Ishikawa (cell line): ENCODE measurements around the gene PAM16.
A peak's percentile ranks its signal among the peaks of the same experiment; 100 is the strongest.

Experiments used
- CEBPB ChIP-seq: IDR thresholded peaks from 2 replicates; pipeline ENCODE4 v1.6.1; 2012
- CREB1 ChIP-seq: IDR thresholded peaks from 2 replicates; pipeline ENCODE4 v1.6.1; 2012; ENCODE audit warnings: low read depth
- EGR1 ChIP-seq: IDR thresholded peaks from 2 replicates; pipeline ENCODE4 v1.6.1; 2012
- EP300 ChIP-seq: IDR thresholded peaks from 2 replicates; pipeline ENCODE4 v1.6.1; 2012; ENCODE audit warnings: borderline replicate concordance
- FOXM1 ChIP-seq: IDR thresholded peaks from 2 replicates; pipeline ENCODE4 v1.6.1; 2012; ENCODE audit warnings: low read depth, borderline replicate concordance
- NFIC ChIP-seq: IDR thresholded peaks from 2 replicates; pipeline ENCODE4 v1.6.1; 2012
- RAD21 ChIP-seq: IDR thresholded peaks from 2 replicates; pipeline ENCODE4 v1.6.1; 2012; ENCODE audit warnings: low read depth
- TAF1 ChIP-seq: IDR thresholded peaks from 2 replicates; pipeline ENCODE4 v1.6.1; 2012; ENCODE audit warnings: low read depth, mild to moderate bottlenecking
- TCF12 ChIP-seq: IDR thresholded peaks from 2 replicates; pipeline ENCODE4 v1.6.1; 2012; ENCODE audit warnings: low read depth
- TEAD4 ChIP-seq: IDR thresholded peaks from 2 replicates; pipeline ENCODE4 v1.6.1; 2012
- YY1 ChIP-seq: IDR thresholded peaks from 2 replicates; pipeline ENCODE4 v1.6.1; 2012; ENCODE audit warnings: low read depth
- ZBTB7A ChIP-seq: IDR thresholded peaks from 2 replicates; pipeline ENCODE4 v1.6.1; 2012; ENCODE audit warnings: low read depth
- TF ChIP-seq, protein P1 (sequence below): IDR thresholded peaks from 2 replicates; pipeline ENCODE4 v1.6.1; 2012
- TF ChIP-seq, protein P2 (sequence below): IDR thresholded peaks from 2 replicates; pipeline ENCODE4 v1.6.1; 2012
- TF ChIP-seq, protein P3 (sequence below): IDR thresholded peaks from 2 replicates; pipeline ENCODE4 v1.6.1; 2012; ENCODE audit warnings: low read depth, mild to moderate bottlenecking

Gene PAM16

DNA sequence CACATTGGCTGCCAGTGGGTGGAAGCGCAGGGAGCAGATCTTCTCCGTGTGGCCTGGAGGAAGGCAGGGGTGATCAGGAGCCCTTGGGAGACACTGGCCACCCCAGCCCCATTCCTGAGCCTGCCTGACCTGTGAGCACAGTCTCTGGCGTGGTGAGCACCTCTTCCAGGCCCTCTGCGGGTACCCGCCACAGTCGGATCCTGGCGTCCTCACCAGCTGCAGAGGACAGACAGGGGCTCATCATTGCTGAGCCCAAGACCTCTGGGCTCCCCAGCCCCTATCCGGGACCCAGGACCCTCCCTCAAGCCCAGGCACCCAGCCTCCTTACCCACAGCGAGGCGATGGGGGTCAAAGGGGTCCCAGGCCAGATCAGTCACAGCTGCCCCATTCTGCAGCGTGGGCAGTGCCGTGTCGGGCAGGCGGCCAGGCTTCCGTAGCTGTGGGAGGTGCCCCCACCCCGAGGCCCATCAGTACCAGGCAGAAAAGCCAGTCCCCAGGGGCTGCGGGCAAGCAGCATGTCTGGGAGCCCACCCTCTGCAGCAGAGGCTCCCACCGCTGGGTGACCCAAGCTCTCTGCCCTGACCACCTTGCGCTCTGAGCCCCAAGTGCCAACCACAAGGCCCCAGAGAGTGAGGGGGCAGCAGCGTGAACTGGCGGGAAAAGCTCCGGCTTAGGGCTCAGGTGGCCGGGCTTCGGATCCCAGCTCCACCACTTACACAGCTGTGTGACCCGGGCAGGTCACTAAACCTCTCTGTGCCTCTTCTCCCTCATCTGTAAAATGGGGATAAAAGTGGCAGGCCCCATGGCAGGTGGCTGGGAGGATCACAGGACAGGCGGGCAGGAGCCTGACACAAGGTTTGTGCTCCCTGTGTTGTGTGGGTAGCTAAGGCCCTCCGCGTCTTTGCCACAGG is 10.2 kb upstream of the PAM16 start:
- TF ChIP-seq, protein P1, sequence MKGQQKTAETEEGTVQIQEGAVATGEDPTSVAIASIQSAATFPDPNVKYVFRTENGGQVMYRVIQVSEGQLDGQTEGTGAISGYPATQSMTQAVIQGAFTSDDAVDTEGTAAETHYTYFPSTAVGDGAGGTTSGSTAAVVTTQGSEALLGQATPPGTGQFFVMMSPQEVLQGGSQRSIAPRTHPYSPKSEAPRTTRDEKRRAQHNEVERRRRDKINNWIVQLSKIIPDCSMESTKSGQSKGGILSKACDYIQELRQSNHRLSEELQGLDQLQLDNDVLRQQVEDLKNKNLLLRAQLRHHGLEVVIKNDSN = no peak

DNA sequence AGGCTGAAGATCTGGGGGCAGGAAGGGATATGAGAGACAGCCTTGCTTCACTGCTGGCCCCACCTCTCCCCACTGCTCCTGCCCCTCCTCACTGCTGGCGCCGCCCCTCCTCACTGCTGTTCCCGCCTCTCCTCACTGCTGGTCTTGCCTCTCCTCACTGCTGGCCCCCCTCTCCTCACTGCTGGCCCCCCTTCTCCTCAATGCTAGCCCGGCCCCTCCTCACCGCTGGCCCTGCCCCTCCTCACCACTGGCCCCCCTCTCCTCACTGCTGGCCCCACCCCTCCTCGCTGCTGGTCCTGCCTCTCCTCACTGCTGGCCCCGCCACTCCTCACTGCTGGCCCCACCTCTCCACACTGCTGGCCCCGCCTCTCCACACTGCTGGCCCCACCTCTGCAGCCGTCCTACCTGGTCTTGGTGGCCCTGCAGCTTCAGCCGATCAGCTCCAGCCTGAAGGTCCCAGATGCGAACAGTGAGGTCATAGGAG is 9.5 kb upstream of the PAM16 start:
- TF ChIP-seq CREB1 (no peak), NFIC (no peak)

DNA sequence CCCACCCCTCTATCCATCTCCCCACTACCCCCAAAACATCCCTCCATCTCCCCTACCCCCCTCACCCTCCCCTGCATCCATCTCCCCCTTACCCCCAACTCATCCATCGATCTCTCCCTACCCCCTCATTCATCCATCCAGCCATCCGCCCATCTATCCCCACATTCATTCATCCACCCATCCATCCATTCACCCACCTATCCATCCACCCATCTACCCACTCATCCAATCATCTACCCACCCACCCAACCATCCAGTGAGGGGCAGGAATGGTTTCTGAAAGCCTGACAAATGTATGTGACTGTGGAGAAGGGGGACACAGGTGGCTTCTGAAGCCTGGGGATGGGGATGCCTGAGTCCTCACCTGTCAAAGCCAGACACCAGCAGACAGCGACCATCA is 8.8 kb upstream of the PAM16 start:
- no peak for TF ChIP-seq CEBPB
- no peak for TF ChIP-seq NFIC
- TF ChIP-seq TEAD4 = no peak
- no peak for TF ChIP-seq EGR1
- no peak for TF ChIP-seq YY1
- TF ChIP-seq RAD21 = no peak
- TF ChIP-seq EP300 = no peak
- TF ChIP-seq, protein P2, sequence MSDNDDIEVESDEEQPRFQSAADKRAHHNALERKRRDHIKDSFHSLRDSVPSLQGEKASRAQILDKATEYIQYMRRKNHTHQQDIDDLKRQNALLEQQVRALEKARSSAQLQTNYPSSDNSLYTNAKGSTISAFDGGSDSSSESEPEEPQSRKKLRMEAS = no peak
- TF ChIP-seq FOXM1 = no peak
- TF ChIP-seq ZBTB7A = no peak
- no peak for TF ChIP-seq CREB1
- TF ChIP-seq TAF1 = no peak
- TF ChIP-seq, protein P1 = no peak
- TF ChIP-seq, protein P3, sequence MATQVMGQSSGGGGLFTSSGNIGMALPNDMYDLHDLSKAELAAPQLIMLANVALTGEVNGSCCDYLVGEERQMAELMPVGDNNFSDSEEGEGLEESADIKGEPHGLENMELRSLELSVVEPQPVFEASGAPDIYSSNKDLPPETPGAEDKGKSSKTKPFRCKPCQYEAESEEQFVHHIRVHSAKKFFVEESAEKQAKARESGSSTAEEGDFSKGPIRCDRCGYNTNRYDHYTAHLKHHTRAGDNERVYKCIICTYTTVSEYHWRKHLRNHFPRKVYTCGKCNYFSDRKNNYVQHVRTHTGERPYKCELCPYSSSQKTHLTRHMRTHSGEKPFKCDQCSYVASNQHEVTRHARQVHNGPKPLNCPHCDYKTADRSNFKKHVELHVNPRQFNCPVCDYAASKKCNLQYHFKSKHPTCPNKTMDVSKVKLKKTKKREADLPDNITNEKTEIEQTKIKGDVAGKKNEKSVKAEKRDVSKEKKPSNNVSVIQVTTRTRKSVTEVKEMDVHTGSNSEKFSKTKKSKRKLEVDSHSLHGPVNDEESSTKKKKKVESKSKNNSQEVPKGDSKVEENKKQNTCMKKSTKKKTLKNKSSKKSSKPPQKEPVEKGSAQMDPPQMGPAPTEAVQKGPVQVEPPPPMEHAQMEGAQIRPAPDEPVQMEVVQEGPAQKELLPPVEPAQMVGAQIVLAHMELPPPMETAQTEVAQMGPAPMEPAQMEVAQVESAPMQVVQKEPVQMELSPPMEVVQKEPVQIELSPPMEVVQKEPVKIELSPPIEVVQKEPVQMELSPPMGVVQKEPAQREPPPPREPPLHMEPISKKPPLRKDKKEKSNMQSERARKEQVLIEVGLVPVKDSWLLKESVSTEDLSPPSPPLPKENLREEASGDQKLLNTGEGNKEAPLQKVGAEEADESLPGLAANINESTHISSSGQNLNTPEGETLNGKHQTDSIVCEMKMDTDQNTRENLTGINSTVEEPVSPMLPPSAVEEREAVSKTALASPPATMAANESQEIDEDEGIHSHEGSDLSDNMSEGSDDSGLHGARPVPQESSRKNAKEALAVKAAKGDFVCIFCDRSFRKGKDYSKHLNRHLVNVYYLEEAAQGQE = no peak
- TF ChIP-seq TCF12 = no peak

DNA sequence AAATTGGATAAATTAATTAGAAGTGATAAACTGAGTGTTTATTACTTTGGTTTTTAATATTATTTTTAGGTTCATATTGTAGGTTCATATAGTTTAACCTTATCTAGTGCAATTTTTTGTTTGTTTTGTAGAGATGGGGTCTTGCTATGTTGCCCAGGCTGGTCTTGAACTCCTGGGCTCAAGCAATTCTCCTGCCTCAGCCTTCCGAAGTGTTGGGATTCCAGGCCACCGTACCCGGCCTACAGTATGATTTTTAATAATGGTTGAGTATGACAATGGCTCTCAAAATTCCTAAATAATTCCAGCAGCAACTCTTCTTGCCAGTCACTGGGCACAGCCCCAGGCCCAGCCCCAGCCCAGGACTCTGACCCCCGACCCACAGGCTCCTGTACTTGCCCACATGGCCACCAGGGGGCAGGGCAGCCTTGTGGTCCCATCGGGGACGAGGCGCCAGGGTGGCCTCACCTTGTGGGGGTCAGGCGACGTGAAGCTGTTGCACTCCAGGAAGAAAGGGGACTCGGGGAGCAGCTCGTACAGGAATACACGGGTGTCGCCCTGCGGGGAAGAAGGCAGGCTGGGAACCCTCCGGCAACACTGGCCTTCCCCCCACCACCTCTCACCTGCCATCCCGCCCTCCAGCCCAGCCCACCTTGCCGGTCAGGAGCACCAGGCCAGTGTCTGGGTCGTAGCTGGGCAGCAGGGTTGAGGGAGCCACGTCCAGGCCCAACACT is 7.9 kb upstream of the PAM16 start:
- no peak for TF ChIP-seq YY1
- TF ChIP-seq ZBTB7A = peak; percentile 70; the same call in 1 of the 2 replicates
- TF ChIP-seq EP300 = no peak
- TF ChIP-seq, protein P2 = no peak
- TF ChIP-seq, protein P3 = no peak
- TF ChIP-seq, protein P1 = no peak
- no peak for TF ChIP-seq EGR1
- no peak for TF ChIP-seq CEBPB
- TF ChIP-seq FOXM1 = no peak
- no peak for TF ChIP-seq NFIC
- no peak for TF ChIP-seq TCF12
- peak; percentile 97 for TF ChIP-seq RAD21

DNA sequence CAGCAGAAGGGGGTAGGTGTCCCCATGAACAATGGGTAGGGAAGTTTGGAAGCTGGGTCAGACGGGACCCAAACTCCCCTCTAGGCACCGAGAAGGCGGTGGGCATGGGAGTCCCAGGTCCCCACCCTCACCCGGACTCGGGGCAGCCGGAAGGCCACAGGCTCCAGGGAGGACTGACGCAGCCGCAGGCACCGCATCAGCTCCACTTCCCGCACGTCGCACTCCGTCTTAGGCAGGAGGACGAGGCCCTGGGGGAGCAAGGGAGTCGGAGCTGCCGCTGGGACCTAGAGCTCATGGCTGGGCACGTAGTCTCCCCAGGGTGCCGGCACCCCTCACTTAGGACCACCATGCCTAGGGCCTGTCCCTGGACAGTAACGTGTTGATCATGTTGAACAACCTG is 7.1 kb upstream of the PAM16 start:
- TF ChIP-seq, protein P2 = no peak
- TF ChIP-seq, protein P3 = no peak
- TF ChIP-seq YY1 = no peak
- no peak for TF ChIP-seq TCF12
- TF ChIP-seq FOXM1 = no peak
- no peak for TF ChIP-seq CEBPB
- TF ChIP-seq EGR1 = no peak
